ENCODE measurements around the gene PGM2L1.
"Not testable (repeated sequence)": the region's sequence is repeated elsewhere in the genome, so short reads cannot be mapped to it uniquely, and the experiment has no call there.

PGM2L1 gene

DNA sequence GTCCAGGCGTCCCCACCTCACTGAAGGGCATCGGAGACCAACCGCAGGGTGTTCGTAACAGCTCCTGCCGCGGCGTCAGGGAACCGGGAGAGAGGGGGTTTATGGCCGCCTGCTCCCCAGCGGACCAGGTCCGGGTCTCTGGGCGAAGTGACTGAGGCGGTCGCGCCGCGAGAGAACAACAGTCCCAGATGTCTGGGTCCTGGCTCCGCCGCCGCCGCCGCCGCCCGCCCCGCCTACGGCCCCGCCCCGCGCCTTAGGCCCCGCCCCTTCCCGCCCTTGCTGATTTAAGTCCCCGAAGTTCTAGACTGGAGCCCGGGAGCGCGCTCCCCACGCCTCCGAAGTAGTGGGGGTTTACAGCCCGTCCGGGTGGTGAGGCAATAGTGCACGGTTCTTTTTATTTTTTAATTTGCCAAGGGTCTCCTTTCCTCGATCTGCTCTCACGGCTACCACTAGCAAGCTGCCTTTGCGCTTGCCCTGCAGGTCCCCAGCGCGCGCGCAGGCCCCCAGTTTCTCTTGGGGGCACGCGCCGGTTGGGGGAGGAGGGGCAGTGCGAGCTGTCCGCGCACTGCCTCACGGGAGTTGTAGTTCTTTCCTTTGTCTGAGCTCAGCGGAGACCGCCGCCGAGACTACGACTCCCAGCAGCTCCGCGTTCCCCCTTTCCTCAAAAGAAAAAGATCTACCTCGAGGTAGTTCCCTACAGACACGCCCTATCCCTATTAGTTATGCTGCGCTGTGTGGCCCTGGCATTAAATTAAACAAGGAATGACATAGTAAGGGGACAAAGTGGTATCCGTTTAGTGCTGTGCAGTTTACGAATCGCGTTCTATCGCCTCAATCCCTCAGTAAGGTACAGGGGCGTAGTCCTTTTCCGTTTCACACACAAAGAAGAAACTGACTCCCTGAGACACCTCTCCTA, at the start of gene PGM2L1:
TSS of gene PGM2L1 (minus strand) at position 190 of the 916 bp plus-strand sequence. CDS start 272 bp downstream, outside the sequence.
- DNase-seq: peak; percentile 90

- DNase-seq: no peak
Observed at GRCh38 chr11:74447720-74448119, 49.5 kb upstream of the PGM2L1 start.

GRCh38 chr11:74446532-74446938, 48.3 kb upstream of the PGM2L1 start:
- no peak for DNase-seq

- DNase-seq: peak; percentile 87
Observed at GRCh38 chr11:74444173-74444826, 46.1 kb upstream of the PGM2L1 start.

GRCh38 chr11:74443071-74443864, 45.0 kb upstream of the PGM2L1 start:
- peak; percentile 92 for DNase-seq

GRCh38 chr11:74442636-74443035, 44.4 kb upstream of the PGM2L1 start:
- no peak for DNase-seq

DNA sequence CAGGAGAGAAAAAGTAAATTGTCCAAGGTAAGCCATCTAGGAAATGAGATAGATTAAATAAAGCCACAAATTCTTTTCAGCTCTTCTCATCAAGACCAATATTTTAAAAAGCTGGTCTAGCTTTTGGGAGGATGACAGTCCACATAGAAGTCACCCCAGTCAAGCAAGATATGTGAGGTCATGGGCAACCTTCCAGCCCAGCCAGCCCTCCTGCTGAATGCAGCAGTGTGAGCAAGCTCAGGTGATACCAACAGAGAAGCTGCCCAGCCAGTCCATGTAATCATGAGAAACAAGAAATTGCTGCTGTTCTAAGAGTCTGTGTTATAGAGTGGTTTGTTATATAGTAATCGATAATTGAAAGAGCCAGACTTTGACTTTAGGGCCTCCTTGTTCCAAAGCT, 40.4 kb upstream of the PGM2L1 start:
- DNase-seq: no peak

- DNase-seq: no peak
Observed at GRCh38 chr11:74437441-74438042, 39.3 kb upstream of the PGM2L1 start.

GRCh38 chr11:74434528-74434927, 36.3 kb upstream of the PGM2L1 start:
- no peak for DNase-seq

GRCh38 chr11:74429205-74429604, 31.0 kb upstream of the PGM2L1 start:
- no peak for DNase-seq

GRCh38 chr11:74427384-74427886, 29.2 kb upstream of the PGM2L1 start:
- no peak for DNase-seq

- DNase-seq: no peak
Observed at GRCh38 chr11:74425100-74425499, 26.9 kb upstream of the PGM2L1 start.

GRCh38 chr11:74418509-74418895, 20.3 kb upstream of the PGM2L1 start:
- peak; percentile 53 for DNase-seq

DNA sequence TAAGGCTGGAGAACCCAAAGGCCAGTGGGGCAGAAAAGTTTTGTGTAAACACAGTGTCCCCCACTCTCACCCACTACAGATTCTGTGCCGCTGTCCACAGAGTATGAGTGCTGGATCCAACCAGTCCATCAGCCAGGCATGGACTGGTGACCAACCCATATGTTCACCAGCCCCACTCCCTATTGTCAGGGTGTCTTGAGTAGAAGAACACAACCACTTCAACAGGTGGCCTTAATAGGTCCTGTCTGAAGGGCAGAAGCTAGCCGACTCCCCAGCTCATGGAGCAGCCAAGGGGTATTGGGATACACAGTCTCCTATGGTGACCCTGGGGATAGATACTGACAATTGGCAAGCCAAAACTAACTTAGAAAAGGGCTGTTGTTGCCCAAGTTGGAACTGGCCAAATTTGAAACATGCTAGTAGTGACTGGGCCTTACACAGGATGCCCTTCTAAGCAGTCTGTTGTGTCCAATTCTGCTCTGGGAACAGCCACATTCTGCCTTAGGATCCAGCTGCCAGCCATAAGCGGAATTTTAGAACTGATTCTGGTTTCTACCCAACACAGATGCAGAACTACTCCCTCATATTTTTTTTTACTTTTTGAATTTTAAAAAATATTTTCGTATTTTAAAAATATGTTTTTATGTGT, 19.8 kb upstream of the PGM2L1 start:
- no peak for DNase-seq

DNA sequence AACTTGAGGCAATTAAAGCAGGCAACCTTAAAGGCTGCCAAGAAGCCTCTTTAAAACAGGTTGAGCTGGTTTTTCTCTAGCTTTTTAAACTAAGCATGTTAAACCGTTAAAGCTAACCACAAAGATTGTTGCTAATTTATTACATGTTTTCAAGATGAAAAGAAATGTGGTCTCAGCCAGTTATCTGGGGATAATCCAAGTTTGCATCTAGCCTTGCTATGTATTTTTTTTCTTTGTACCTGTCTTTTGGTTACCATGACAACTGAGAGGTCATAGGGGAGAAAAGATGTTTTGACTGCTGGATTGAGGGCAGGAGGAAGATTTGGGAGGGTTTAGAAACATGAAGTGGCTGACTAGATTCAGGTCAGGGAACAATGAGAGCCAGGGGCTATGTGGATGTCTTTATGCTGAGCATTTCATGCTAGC, 19.2 kb upstream of the PGM2L1 start:
- DNase-seq: peak; percentile 69

GRCh38 chr11:74416974-74417373, 18.7 kb upstream of the PGM2L1 start:
- not testable (repeated sequence) for DNase-seq

- DNase-seq: no peak
Observed at GRCh38 chr11:74412733-74413359, 14.6 kb upstream of the PGM2L1 start.

- no peak for DNase-seq
Observed at GRCh38 chr11:74412321-74412720, 14.1 kb upstream of the PGM2L1 start.

DNA sequence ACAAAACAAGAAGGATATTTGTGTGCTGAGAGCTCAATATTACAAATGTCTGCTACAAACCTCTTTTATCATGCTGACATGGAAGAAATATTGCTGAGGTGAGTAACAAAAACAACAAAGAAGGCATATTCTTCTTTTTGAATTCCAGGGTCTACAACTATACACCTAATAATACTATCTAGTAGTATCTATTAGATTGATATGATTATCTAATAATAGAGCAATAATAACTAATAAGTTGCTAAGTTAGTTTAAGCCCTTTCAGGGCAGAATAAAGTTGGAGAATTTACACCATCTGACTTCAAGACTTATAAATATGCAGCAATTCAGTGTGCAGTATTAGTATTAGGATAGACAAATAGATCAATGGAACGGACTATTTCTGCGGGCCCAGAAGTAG, 11.4 kb upstream of the PGM2L1 start:
- no peak for DNase-seq

DNA sequence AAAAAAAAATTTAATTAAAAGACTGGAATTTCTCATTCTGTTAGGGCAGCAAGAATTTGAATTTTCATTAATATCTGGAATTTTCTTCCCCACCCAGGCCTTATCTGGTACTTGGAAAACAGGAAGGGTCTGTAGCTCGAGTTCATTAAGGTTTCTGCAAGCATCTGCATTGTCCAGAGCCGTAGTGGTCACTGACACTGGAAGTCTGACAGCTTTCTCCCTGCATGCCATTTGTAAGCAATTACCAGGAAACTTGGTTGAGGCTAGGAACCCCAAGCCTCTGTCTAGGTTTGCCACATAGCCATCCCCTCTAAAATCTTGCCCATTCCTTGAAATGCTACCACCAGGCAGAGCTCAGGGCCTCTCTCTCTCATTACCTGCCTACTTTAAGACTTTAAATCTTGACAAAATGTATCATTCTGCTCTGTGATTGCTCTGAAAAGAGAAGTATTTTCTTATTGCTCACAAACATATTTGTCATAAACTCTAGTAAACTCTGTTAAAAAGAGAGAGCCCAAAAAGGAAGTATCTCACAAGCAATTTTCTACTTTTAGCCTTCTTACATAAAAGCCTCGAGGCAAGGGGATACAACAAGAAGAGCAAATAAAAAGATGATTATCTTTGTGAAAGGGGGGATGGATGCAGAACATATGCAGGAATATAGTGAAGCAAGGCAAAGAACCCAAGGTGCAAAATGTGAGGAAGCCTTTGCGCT, 5.5 kb upstream of the PGM2L1 start:
- no peak for DNase-seq

DNA sequence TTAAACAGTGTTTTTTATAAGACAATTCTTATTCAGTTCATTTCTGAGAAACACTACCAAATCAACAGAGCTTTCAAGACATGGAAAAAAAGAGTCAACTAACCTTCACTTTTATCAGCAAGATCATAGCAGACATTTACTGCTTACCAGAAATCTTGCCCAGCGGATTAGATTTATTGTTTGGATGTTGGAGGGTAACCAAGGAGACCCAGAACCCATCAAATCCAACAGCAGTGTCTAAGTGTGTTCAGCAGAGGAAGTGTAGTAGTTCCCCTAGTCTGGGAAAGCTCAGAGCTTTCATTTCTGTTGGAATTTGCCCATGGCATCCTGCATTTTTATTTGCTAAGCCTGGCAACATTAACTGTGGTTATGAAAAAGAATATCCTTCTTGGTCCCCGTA, 2.4 kb upstream of the PGM2L1 start:
- DNase-seq: no peak

Data from NCI-H2029 (cell line).